MG63 (cell line): ENCODE data around the gene ADAMTS7. TPM values are rescaled to one million over a fixed set of nuclear protein-coding genes. Genes with fewer than 3 reads are reported as not detected.
"Not testable (repeated sequence)": the region's sequence is repeated elsewhere in the genome, so short reads cannot be mapped to it uniquely, and the experiment has no call there.

Experiments used
- DNase-seq: peaks from one replicate; pipeline ENCODE4 v3.0.0-alpha.2; 2020
- H3K27me3 ChIP-seq: fragments of 250-450 bp; sonication (Bioruptor Pico); 2 replicates; pipeline ENCODE4 v1.5.1; 2020; ENCODE audit warnings: mild to moderate bottlenecking, moderate library complexity
- H3K36me3 ChIP-seq: fragments of 250-450 bp; sonication (Bioruptor Pico); 2 replicates; pipeline ENCODE4 v1.5.1; 2020; ENCODE audit warnings: mild to moderate bottlenecking, moderate library complexity
- H3K4me3 ChIP-seq: fragments of 250-450 bp; sonication (Bioruptor Pico); 2 replicates; pipeline ENCODE4 v1.5.1; 2020; ENCODE audit warnings: mild to moderate bottlenecking, moderate library complexity
- H3K9me3 ChIP-seq: fragments of 250-450 bp; sonication (Bioruptor Pico); 2 replicates; pipeline ENCODE4 v1.5.1; 2020; ENCODE audit warnings: mild to moderate bottlenecking, moderate library complexity
- total RNA-seq: library from RNA; depleted of rRNA; stranded (reverse); fragments of >200 nt; shearing (Covaris generic); gene quantifications from 2 replicates; pipeline ENCODE4 v1.2.3, GENCODE V29; 2014; ENCODE audit warnings: low replicate concordance

Gene ADAMTS7
- total RNA-seq, 1 experiment from 2014 or later, result 3.3 TPM

DNA sequence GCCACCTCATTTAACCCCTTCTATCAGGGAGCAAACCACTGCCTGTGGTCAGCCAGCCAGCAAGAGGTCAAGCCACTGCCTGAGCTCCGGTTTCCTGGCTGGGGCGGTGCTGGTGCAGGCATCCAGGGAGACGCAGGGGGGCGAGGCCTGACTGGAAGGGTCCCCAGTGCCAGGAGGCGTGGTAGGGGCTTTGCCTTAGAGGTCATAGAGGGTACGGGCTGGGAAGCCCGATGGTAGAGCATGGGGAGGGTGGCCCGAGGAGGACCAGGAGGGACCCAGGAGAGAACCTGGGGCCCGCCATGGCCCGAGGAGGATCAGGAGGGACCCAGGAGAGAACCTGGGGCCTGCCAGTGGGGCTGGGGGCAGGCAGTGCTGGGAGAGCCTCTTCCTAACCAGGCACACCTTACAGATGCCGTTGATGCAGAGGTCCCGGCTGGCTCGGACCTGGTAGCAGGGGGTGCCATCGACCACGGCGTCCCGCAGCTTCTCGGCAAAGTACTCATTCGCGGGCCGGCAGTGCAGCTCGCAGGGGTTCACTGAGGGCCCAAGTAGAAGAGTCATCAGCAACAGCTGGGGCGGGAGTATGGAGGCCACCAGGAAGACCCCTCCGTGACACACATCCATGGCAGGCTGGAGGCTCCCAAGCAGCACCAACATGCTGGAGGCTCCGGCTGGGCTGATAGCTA, 37.4 kb downstream of the ADAMTS7 start:
- not testable (repeated sequence) for H3K9me3 ChIP-seq, DNase-seq

DNA sequence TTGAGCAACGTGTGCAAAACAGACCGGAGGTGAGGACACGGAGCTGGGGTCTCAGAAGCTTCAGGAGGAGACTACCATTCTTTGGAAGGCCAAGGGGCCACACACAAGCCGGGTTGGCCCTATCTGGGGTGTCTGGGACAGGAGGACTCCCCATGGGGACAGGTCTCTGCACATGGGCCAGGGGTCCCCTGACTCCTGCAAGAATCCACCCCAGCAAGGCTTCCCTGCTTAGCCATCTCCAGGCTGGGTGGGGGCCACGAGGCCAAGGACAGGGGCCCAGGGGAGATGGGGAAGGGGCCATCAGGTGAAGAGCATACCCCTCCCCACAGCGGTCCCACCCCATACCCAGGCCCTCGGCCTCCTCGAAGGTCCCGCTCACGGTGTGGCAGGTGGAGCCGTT, 38.5 kb downstream of the ADAMTS7 start:
- H3K36me3 ChIP-seq, result no peaks in the 10 kb centered on the region
- DNase-seq, result no peak
- no peaks in the 10 kb centered on the region for H3K9me3 ChIP-seq
- no peak overlapping the region for H3K4me3 ChIP-seq
- H3K27me3 ChIP-seq, result no peaks in the 10 kb centered on the region

More for the DNA sequence above, 37.4 kb downstream of the ADAMTS7 start:
- not testable (repeated sequence) for H3K4me3 ChIP-seq, H3K36me3 ChIP-seq, H3K27me3 ChIP-seq

DNA sequence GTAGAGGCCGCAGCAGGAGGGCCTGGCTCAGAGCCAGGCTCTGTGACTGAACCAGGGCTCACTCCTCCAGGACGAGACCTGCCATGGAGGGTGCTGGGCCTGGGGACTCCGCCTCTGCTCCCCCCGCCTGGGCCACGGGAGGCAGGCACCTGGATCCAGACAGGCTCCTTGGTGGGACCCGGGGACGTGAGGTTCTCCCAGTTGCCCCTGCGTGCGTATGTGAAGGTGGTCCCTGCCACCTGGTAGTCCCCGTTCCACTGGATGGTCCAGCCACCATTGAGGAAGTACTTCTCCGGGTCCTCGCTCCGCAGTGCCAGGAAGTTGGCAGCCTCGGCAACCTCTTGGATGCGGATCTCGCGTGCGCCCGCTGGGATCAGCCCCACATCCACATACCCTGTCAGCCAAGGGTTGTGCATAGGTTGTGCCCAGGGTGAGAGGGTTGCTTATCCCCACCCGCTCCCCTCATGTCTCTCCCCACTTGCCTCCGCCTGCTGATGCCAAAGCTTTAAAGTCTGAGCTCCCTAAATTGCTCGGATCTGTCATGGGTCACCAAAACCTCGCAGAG, 39.7 kb downstream of the ADAMTS7 start:
- H3K27me3 ChIP-seq, H3K9me3 ChIP-seq, H3K4me3 ChIP-seq, H3K36me3 ChIP-seq, DNase-seq: not testable (repeated sequence)

DNA sequence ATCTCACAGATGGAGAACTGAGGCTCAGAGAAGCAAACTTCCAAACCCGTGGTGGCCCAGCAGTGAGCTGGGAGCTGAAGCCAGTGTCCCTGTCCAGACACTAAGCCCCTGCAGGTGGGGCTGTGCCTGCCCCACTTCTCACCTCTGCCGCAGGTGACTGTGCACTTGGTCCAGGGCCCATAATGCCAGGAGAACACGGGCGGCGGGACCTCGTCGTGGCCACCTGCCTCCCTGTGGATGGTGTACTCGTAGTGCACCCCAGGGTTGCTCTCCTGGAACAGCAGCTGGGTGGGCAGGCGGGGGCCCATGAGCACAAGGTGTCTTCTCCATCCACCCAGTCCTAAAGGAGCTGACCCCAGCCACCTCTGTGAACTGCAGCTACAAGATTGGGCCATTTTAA, 40.2 kb downstream of the ADAMTS7 start:
- not testable (repeated sequence) for H3K36me3 ChIP-seq, H3K4me3 ChIP-seq, DNase-seq, H3K9me3 ChIP-seq, H3K27me3 ChIP-seq

DNA sequence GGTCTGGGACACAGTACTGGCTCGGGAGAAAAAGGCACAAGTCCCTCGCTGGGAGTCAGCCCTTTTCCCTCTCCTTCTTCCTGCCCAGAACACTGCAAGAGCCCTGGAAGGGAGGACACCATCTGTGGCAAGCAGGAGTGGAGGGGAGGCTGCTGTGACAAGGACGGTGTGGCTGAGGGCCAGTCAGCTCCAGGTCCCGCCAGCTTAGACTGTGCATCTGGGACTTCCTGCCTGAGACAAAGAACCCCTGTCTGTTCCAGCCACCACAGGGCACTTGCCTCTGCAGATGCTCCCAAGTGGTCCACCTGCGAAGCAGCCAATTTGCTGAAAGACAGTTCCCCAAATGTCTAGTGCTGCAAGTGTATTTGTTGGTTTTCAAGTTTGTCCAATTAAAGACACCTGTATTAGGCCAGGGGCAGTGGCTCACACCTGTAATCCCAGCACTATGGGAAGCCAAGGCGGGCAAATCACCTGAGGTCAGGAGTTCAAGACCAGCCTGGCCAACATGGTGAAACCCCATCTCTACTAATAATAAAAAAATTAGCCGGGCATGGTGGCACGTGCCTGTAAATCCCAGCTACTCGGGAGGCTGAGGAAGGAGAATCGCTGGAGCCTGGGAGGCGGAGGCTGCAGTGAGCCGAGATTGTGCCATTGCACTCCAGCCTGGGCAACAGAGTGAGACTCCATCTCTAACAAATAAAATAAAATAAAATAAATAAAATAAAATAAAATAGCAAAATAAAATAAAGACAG, 41.6 kb downstream of the ADAMTS7 start:
- not testable (repeated sequence) for H3K27me3 ChIP-seq, DNase-seq, H3K36me3 ChIP-seq, H3K4me3 ChIP-seq, H3K9me3 ChIP-seq

DNA sequence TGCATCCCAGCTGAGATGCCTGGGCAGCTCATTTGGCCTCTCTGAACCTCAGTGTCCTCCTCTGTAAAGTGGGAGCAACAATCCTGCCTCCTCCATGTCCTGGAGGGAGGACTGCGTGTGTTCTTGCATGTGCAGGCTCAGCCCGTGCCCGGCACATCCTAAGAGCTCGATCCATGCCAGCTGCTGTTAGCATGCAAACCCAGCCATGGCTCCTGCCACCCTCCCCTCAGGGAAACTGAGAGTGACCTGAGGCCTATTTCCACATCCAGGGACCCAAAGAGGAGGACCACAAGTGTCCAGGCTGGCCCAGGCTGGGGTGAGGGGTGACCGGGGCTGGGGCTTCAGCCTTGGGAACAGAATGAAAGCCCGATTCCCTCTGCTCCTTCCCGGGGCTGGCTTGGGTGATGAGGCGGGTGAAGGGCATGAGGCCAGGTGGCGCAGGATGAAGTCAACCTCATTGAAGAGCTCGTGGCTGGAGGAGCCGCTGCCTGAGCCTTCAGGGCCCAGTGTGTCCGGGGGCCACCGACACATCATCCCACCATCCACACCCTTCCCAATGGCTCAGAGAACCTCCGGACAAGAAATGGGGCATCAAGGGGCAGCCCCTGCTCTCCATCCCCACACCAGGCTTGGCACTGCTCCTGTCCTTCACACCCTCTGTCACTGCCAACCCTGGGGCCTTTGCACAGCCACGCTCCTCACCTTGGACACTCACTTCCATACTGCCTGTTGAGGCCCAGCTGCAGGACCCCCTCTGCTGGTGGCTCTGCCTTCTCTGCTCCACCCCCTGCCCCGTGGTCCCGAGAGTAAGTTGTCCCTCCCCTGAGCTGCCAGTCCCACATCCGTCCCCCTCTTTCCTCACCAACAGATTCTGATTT, 42.5 kb downstream of the ADAMTS7 start:
- Histone ChIP-seq H3K27me3 (no peaks in the 10 kb centered on the region), H3K9me3 (no peaks in the 10 kb centered on the region), H3K36me3 (no peaks in the 10 kb centered on the region), H3K4me3 (no peak overlapping the region)
- no peak for DNase-seq

DNA sequence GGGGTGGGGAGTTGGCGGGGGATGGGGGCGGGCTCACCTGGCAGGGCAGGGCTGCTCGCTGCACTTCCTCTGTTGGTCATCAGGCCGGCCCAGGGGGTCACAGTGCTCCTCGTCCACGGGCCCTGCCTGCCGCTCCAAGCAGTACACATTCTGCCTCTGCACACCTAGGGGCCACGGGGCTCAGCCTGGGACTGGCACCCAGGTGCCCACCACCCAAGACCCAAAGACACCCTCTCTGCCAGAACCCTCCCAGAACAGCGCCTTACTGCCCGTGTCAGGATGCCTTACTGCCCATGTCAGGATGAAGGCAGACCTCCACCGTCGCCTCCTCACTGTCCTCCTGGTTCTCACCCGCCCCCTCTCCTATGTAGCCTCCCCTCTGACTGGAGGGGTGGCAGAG, 43.2 kb downstream of the ADAMTS7 start:
- DNase-seq, result no peak
- Histone ChIP-seq H3K4me3 (no peak overlapping the region), H3K9me3 (no peaks in the 10 kb centered on the region), H3K27me3 (no peaks in the 10 kb centered on the region), H3K36me3 (no peaks in the 10 kb centered on the region)

DNA sequence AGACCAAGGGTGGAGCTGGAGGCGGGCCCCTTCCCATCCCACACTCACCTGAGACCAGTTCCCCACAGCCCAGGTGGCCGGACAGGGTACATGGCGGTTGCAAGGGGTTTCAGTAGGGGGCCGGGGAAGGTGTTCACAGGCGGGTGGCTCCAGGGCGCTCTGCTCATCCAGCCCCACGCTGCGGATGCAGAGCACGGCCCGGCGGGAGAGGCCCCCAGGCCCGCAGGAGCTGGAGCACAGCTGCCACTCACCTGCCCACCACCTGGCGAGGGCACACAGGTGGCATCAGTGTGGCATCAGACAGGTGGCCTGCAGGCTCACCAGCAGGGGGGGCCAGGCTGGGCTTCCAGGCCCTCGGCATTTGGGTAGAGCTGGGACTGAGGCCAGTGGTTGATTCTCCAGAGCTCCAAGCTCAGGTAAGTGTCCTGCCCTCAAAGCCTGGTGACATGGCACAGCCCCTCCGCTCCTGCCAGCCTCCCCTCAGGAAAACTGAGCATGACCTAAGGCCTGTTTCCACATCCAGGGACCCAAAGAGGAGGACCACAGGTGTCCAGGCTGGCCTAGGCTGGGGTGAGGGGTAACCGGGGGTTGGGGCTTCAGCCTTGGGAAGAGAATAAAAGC, 43.8 kb downstream of the ADAMTS7 start:
- H3K27me3 ChIP-seq, result no peaks in the 10 kb centered on the region
- no peaks in the 10 kb centered on the region for H3K9me3 ChIP-seq
- DNase-seq, result no peak
- no peaks in the 10 kb centered on the region for H3K36me3 ChIP-seq
- no peak overlapping the region for H3K4me3 ChIP-seq

DNA sequence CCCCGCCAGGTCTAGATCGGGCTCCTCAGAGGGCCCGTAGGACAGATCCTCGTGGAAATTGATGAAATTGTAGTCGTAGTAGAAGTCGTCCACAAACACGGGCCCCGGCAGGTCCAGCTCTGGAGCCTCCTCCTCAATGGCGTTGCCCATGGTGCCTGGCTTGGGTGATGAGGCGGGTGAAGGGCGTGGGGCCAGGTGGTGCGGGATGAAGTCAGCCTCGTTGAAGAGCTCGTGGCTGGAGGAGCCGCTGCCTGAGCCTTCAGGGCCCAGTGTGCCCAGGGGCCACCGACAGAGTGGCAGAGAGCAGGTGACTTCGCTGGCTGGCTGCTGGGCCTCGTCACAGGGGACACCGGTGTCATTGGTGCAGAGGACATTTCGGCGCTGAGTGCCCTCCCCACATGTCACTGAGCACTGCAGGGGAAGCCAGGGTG, 44.6 kb downstream of the ADAMTS7 start:
- not testable (repeated sequence) for H3K36me3 ChIP-seq, H3K9me3 ChIP-seq, H3K4me3 ChIP-seq, H3K27me3 ChIP-seq, DNase-seq

DNA sequence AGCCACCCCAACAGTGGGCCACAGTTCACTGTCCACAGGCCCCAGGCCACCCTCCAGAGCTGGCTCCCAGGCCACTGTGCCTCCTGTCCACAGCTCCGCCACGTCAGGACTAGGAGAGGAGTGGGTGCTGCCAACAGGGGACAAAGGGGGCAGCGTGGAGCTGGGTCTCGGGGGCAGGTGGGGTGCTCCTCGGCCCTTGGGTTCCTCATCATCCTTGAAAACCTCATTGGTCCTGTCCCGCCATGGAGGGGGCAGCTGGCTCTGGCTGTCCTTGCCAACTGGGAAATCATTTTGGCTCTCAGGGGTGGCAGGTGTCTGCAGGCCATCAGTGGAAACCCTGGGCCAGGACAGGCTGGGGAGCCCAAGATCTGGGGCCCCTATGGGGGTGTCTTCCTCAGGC, 45.2 kb downstream of the ADAMTS7 start:
- Histone ChIP-seq H3K9me3 (no peaks in the 10 kb centered on the region), H3K36me3 (no peaks in the 10 kb centered on the region)

DNA sequence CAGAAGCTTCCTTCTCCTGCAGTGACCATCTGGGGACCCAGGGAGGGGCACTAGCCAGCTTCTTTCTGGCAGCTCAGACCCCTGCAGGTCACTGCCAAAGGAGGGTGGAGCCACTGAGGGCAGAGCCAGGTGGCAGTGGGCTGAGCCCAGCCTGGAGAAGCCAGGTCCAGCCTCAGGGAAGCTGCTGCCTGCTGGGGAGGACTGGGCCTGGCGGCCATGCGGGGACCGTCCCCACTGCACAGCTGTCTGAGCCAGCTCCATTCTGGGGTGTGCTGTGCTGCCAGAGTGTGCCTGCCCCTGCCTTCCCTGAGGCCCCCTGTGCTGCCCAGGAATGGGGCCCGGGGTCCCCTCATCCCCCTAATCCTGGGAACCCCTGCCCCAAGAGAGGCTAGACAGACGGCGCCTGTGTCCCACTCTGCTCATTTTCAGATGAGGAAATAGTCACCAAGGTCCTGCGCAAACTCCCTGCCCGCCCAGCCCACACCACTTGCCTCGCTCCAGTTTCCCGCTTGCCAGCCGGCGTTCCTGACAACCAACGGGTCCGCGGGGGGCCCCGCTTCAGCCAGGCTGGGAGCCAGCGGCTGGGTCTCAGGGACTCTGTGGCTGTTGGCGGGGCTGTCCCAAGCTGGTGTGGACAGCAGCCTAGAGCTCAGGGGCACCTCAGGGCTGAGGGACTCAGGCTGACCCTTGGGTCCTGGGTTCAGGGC, 46.0 kb downstream of the ADAMTS7 start:
- H3K36me3 ChIP-seq, H3K4me3 ChIP-seq, DNase-seq, H3K27me3 ChIP-seq, H3K9me3 ChIP-seq: not testable (repeated sequence)

More for the DNA sequence above, 45.2 kb downstream of the ADAMTS7 start:
- Histone ChIP-seq H3K27me3 (no peaks in the 10 kb centered on the region), H3K4me3 (no peak overlapping the region)
- no peak for DNase-seq

DNA sequence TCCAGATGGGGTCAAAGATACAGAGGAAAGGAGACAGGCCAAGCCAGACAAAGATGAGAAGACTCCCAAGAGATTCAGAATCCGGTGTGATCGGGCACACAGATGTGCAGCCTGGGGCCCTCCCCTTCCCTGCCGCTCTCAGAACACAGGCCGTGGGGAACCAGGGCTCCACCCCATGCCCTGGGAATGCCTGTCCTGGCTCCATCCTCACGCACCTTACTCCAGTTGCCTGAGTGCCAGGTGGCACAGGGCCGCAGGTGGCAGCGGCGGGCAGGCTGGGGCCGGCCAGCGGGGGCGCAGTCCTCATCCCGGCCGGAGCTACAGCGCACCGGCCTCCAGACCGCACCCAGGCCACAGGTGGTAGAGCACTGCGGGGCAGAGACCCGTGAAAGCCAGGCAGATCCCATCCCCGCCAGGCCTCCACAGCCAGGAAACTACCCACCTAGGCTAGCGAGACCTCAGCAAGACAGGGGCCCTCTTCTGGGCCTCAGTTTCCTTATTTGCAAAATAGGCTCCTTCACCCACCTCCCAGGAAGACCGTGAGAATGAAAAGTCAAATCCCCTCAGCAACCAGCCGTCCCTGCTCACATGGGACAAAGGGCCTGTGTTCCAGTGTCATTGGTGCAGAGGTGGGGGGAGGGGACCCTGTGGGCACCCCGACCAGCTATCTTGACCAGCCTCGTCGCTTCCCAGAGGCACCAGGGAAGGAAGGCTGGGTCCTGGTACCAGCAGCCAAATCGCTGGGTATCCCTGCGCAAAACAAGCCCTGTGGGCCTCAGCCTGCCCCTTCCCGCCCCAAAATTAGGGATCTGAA, 46.7 kb downstream of the ADAMTS7 start:
- H3K27me3 ChIP-seq, H3K9me3 ChIP-seq, DNase-seq, H3K4me3 ChIP-seq, H3K36me3 ChIP-seq: not testable (repeated sequence)

DNA sequence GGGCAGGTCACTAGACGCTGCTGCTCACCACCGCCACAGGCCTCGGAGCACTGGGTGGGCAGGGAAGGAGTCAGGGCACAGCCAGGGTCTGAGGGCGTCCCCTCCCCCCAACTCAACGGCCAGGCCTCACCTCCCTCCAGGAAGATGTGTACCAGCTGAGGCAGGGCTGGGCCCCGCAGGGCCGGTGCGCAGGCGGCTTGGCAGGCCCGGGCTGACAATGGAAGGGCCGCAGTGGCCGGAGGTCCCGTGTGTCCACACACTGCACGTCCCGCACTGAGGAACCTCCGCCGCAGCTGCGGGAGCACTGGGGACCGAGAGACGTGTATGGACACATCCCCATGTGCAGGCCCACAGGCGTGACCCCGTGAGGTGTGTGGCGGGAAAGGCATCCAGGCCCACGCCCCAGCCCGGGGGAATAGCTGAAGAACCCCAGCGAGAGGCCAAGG, 47.4 kb downstream of the ADAMTS7 start:
- DNase-seq, result no peak
- Histone ChIP-seq H3K9me3 (no peaks in the 10 kb centered on the region), H3K36me3 (no peaks in the 10 kb centered on the region), H3K27me3 (no peaks in the 10 kb centered on the region), H3K4me3 (no peak overlapping the region)

DNA sequence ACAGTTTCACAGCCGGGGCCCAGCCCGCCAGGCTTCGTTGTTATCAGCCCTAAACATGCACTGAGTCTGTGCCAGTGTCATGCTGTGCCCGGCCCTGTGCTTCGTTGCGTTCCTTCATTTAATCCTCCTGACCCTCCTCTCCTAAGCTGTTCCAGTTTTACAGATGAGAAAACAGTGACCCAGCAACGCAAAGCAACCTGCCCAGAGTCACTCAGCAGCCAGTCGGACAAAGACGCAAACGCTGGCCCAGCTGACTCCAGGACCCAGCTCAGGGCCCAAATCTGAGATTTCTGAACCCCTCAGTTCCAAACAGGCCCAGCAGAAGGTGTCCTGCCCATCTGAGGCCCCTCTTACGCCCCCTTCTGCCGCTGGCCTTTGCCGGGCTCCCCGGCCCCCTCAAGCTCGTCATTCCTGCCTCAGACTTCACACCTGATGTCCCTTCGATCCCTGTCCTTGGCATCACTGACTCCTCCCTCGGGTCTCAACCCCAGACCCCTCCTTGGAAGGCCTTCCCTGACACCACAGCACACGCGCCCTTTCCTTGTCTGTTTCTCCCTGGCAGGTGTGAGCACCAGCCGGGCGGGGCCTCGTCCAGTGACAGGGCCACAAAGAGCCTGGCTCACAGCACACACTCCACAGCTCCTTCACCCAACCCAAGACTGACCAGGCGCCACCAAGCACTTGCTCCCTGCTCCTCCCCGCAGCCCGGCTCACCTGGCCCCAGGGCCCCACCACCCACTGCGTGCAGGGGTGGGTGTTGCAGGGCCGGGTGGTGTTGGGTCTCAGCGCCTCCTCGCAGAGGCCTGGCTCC, 48.1 kb downstream of the ADAMTS7 start:
- no peaks in the 10 kb centered on the region for H3K36me3 ChIP-seq
- H3K9me3 ChIP-seq, result no peaks in the 10 kb centered on the region
- no peaks in the 10 kb centered on the region for H3K27me3 ChIP-seq
- no peak overlapping the region for H3K4me3 ChIP-seq
- no peak for DNase-seq
